ENCODE results near the gene RBM23. TPM values are rescaled to one million over a fixed set of nuclear protein-coding genes. Genes with fewer than 3 reads are reported as not detected.

The RBM23 gene
- total RNA-seq, 3 donors from 2014 or later (not counting 1 experiment from before 2014, with no cell fraction given): 86.4 to 120 (median 108) TPM

DNA sequence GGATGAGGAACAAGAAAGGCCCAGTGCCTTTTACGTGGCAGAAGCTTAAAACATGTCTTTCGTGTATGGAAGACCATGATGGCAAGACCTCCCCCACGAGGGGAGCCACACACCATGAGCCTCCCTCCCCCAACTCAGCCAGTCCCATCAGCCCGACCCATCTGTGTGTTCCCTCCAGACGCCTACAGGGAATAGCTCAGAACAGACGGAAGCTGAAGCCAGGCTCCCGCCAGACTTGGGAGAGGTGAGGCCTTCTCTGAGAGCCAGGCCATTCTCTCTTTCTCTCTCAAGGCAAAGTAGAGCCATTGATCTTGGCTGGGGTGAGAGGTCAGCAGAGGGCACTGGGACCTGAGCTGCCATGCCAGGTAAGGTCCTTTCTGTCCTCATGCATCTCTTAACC is 26.5 kb downstream of the RBM23 start:
- TF ChIP-seq, protein P1, sequence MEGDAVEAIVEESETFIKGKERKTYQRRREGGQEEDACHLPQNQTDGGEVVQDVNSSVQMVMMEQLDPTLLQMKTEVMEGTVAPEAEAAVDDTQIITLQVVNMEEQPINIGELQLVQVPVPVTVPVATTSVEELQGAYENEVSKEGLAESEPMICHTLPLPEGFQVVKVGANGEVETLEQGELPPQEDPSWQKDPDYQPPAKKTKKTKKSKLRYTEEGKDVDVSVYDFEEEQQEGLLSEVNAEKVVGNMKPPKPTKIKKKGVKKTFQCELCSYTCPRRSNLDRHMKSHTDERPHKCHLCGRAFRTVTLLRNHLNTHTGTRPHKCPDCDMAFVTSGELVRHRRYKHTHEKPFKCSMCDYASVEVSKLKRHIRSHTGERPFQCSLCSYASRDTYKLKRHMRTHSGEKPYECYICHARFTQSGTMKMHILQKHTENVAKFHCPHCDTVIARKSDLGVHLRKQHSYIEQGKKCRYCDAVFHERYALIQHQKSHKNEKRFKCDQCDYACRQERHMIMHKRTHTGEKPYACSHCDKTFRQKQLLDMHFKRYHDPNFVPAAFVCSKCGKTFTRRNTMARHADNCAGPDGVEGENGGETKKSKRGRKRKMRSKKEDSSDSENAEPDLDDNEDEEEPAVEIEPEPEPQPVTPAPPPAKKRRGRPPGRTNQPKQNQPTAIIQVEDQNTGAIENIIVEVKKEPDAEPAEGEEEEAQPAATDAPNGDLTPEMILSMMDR (IDR thresholded peaks at IDR 0.05): no peak
- no peaks in the 10 kb centered on the region for H3K36me3 Mint-ChIP-seq
- Histone ChIP-seq H3K36me3 (ENCODE audit: control insufficient read depth, insufficient read depth, low read length) (no peaks in the 10 kb centered on the region), H3K4me3 (ENCODE audit: low read length) (no peak overlapping the region), H3K9me3 (ENCODE audit: control insufficient read depth, insufficient read depth, low read length) (no peaks in the 10 kb centered on the region), H3K27me3 (ENCODE audit: control insufficient read depth, insufficient read depth, low read length) (no peaks in the 10 kb centered on the region), H3K27ac (ENCODE audit: low read length) (no peak overlapping the region), H3K4me1 (ENCODE audit: control insufficient read depth, insufficient read depth, low read length) (peaks cover 14% of the 10 kb centered on the region)
- no peak overlapping the region for H3K27ac Mint-ChIP-seq
- ATAC-seq (no peak), DNase-seq (no peak)
- H3K9me3 Mint-ChIP-seq: no peaks in the 10 kb centered on the region
- intact Hi-C loops (cut with micrococcal nuclease): no loop called here
- H3K4me1 Mint-ChIP-seq: peaks cover 13 to 17% of the 10 kb centered on the region in 2 donors
- 94% methylated on average over 7 of the region's 7 CpGs for WGBS (ENCODE audit: insufficient coverage)
- H3K4me3 Mint-ChIP-seq: no peak overlapping the region
- no peaks in the 10 kb centered on the region for H3K27me3 Mint-ChIP-seq (ENCODE audit: low read depth in 2 of 2)

DNA sequence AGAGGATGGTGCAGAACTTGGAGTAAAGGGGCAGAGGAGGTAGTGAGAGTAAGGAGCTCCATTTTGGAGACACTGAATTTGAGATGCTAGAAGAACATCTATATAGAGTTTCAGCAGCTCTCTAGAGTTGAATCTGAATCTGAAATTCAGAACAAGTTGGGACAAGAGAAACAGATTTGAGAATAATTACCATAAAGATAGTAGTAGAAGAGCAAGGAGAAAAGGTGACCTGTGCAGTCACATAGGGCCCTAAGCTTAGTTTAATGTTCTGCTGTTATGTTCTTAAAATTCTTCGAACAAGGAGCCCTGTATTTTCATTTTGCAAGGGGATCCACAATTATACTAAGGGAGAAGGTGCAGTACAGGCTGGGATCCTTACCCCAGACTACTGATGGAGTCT is 28.5 kb downstream of the RBM23 start:
- H3K27ac Mint-ChIP-seq: no peak overlapping the region
- no peaks in the 10 kb centered on the region for H3K27me3 Mint-ChIP-seq (ENCODE audit: low read depth in 2 of 2)
- no peak overlapping the region for H3K27ac ChIP-seq (ENCODE audit: low read length)
- 91% methylated on average over 1 of the region's 1 CpG for WGBS (ENCODE audit: insufficient coverage)
- H3K4me1 ChIP-seq (ENCODE audit: control insufficient read depth, insufficient read depth, low read length): peaks cover 30% of the 10 kb centered on the region
- no peaks in the 10 kb centered on the region for H3K36me3 Mint-ChIP-seq
- ATAC-seq (no peak), DNase-seq (no peak)
- no peaks in the 10 kb centered on the region for H3K36me3 ChIP-seq (ENCODE audit: control insufficient read depth, insufficient read depth, low read length)
- H3K4me1 Mint-ChIP-seq: peaks cover 30 to 34% of the 10 kb centered on the region in 2 donors
- intact Hi-C loops (cut with micrococcal nuclease): no loop called here
- H3K4me3 ChIP-seq (ENCODE audit: low read length): no peak overlapping the region
- no peaks in the 10 kb centered on the region for H3K27me3 ChIP-seq (ENCODE audit: control insufficient read depth, insufficient read depth, low read length)
- no peaks in the 10 kb centered on the region for H3K9me3 ChIP-seq (ENCODE audit: control insufficient read depth, insufficient read depth, low read length)
- TF ChIP-seq, protein P1 (IDR thresholded peaks at IDR 0.05): no peak
- no peaks in the 10 kb centered on the region for H3K9me3 Mint-ChIP-seq
- H3K4me3 Mint-ChIP-seq: no peak overlapping the region

DNA sequence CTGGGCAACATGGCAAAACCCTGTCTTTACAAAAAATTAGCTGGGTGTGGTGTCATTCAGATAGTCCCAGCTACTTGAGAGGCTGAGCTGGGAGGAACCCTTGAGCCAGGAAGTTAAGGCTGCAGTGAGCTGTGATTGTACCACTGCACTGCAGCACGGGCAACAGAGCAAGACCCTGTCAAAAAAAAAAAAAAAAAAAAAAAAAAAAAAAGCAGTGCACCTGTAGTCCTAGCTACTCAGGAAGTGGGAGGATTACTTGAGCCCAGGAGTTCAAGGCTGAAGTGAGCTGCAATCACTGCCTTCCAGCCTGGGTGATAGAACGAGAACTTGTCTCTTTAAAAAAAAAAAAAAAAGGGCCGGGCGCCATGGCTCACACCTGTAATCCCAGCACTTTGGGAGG is 30.3 kb downstream of the RBM23 start:
- peaks cover 36 to 51% of the 10 kb centered on the region in 2 donors for H3K4me1 Mint-ChIP-seq
- Histone ChIP-seq H3K36me3 (ENCODE audit: control insufficient read depth, insufficient read depth, low read length) (no peaks in the 10 kb centered on the region), H3K27ac (ENCODE audit: low read length) (peak overlapping the region; percentile 72), H3K4me1 (ENCODE audit: control insufficient read depth, insufficient read depth, low read length) (peaks cover 30% of the 10 kb centered on the region), H3K4me3 (ENCODE audit: low read length) (no peak overlapping the region), H3K9me3 (ENCODE audit: control insufficient read depth, insufficient read depth, low read length) (no peaks in the 10 kb centered on the region), H3K27me3 (ENCODE audit: control insufficient read depth, insufficient read depth, low read length) (no peaks in the 10 kb centered on the region)
- H3K27ac Mint-ChIP-seq: peak overlapping the region in 1 of 2 donors; percentile 85
- H3K9me3 Mint-ChIP-seq: no peaks in the 10 kb centered on the region
- ATAC-seq (no peak), DNase-seq (peak in 1 of 2 donors; percentile 56)
- intact Hi-C loops (cut with micrococcal nuclease): no loop called here
- H3K27me3 Mint-ChIP-seq (ENCODE audit: low read depth in 2 of 2): no peaks in the 10 kb centered on the region
- H3K4me3 Mint-ChIP-seq: no peak overlapping the region
- TF ChIP-seq, protein P1 (IDR thresholded peaks at IDR 0.05): no peak
- WGBS (ENCODE audit: insufficient coverage): 56% methylated on average over 2 of the region's 4 CpGs
- no peaks in the 10 kb centered on the region for H3K36me3 Mint-ChIP-seq

DNA sequence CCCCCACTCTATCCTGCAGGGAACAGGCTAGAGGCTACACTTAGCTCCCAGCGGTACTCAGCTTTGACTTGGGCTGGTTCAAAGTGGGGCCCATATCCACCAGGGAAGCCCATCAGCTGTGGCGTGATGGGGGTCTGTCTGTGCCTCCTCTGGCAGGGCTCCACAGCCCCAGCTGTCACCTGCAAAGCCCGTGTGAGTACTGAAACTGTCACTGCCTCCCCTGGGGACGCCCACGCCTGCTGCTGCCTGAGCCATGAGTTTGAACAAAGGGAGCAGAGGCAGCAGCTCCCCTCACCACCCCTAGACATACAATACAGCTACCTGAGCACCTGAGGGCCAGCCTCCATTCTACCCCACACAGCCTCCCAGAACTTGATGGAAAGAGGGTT is 31.0 kb downstream of the RBM23 start:
- WGBS (ENCODE audit: insufficient coverage): 54% methylated on average over 5 of the region's 5 CpGs
- intact Hi-C loops (cut with micrococcal nuclease): loop anchor here (2.0 kb wide), 2 partner anchors 17 to 31 kb away; partner anchors contain the start of genes LRP10 and RBM23
- Mint-ChIP-seq H3K36me3 (no peaks in the 10 kb centered on the region), H3K27ac (peak overlapping the region; percentile 74 to 85), H3K27me3 (ENCODE audit: low read depth in 2 of 2) (peaks cover 0 to 3% of the 10 kb centered on the region in 2 donors), H3K9me3 (no peaks in the 10 kb centered on the region), H3K4me1 (peaks cover 36 to 58% of the 10 kb centered on the region in 2 donors), H3K4me3 (peak overlapping the region; percentile 91)
- DNase-seq: peak in 1 of 2 donors; percentile 53
- H3K27ac ChIP-seq (ENCODE audit: low read length): peak overlapping the region; percentile 72
- no peaks in the 10 kb centered on the region for H3K9me3 ChIP-seq (ENCODE audit: control insufficient read depth, insufficient read depth, low read length)
- no peak for ATAC-seq
- H3K4me3 ChIP-seq (ENCODE audit: low read length): no peak overlapping the region
- H3K4me1 ChIP-seq (ENCODE audit: control insufficient read depth, insufficient read depth, low read length): peaks cover 34% of the 10 kb centered on the region
- H3K27me3 ChIP-seq (ENCODE audit: control insufficient read depth, insufficient read depth, low read length): no peaks in the 10 kb centered on the region
- no peaks in the 10 kb centered on the region for H3K36me3 ChIP-seq (ENCODE audit: control insufficient read depth, insufficient read depth, low read length)
- TF ChIP-seq, protein P1 (IDR thresholded peaks at IDR 0.05): no peak

Data from natural killer cell (primary cell).